Mesenchymal stem cell (in vitro differentiated cells and primary cell): ENCODE measurements around the gene POMC.

ENCODE experiments used
- DNase-seq: peaks from one replicate; pipeline ENCODE4 v3.0.0-alpha.2; 2013
- H2AFZ ChIP-seq: one replicate; pipeline ENCODE4 v1.6.1; 2013; ENCODE audit warnings: low read depth, mild to moderate bottlenecking, control low read depth, inconsistent platforms, low read length, moderate library complexity
- H2AK5ac ChIP-seq: 2 replicates; pipeline ENCODE4 v1.6.1; 2013; ENCODE audit warnings: low read length, moderate library complexity, mild to moderate bottlenecking, inconsistent platforms; ENCODE audit not compliant: severe bottlenecking
- H2BK120ac ChIP-seq: one replicate; pipeline ENCODE4 v1.6.1; 2013; ENCODE audit warnings: low read depth, mild to moderate bottlenecking, inconsistent platforms, low read length, moderate library complexity
- H2BK12ac ChIP-seq, 2 experiments: one replicate each; pipeline ENCODE4 v1.6.1; 2013; ENCODE audit warnings: inconsistent platforms in 2 of 2, low read length in 2 of 2, mild to moderate bottlenecking in 2 of 2, moderate library complexity in 2 of 2, control low read depth in 1 of 2
- H2BK15ac ChIP-seq: one replicate; pipeline ENCODE4 v1.6.1; 2013; ENCODE audit warnings: mild to moderate bottlenecking, low read depth, inconsistent platforms; ENCODE audit not compliant: poor library complexity, severe bottlenecking
- H2BK5ac ChIP-seq: 2 replicates; pipeline ENCODE4 v1.6.1; 2013; ENCODE audit warnings: low read depth, mild to moderate bottlenecking, low read length, control low read depth, inconsistent platforms; ENCODE audit not compliant: poor library complexity, severe bottlenecking
- H3K14ac ChIP-seq, 2 experiments: one replicate each; pipeline ENCODE4 v1.6.1; 2013; ENCODE audit warnings: inconsistent platforms in 2 of 2, low read length in 2 of 2, control low read depth in 1 of 2, mild to moderate bottlenecking in 1 of 2, moderate library complexity in 1 of 2
- H3K18ac ChIP-seq, 2 experiments: one replicate each; pipeline ENCODE4 v1.6.1; 2013; ENCODE audit warnings: inconsistent platforms in 2 of 2, low read length in 2 of 2, control low read depth in 1 of 2, low read depth in 1 of 2, mild to moderate bottlenecking in 1 of 2
- H3K23ac ChIP-seq, 2 experiments: one replicate each; pipeline ENCODE4 v1.6.1; 2013; ENCODE audit warnings: inconsistent platforms in 2 of 2, low read length in 2 of 2, mild to moderate bottlenecking in 2 of 2, moderate library complexity in 2 of 2, control low read depth in 1 of 2
- H3K27ac ChIP-seq: 2 replicates; pipeline ENCODE4 v1.5.1; 2013; ENCODE audit warnings: mild to moderate bottlenecking, moderate library complexity, low read length, control low read depth, inconsistent platforms; ENCODE audit not compliant: poor library complexity, severe bottlenecking
- H3K27me3 ChIP-seq, 2 experiments: 2 replicates each; pipeline versions ENCODE4 v1.6.1 to v1.7.0; 2013; ENCODE audit warnings: low read length in 2 of 2, mild to moderate bottlenecking in 2 of 2, moderate library complexity in 2 of 2, control low read depth in 1 of 2, inconsistent platforms in 1 of 2; ENCODE audit not compliant: control insufficient read depth in 1 of 2, insufficient read depth in 1 of 2
- H3K36me3 ChIP-seq, 2 experiments: 2 replicates each; pipeline versions ENCODE4 v1.6.1 to v1.7.0; 2013; ENCODE audit warnings: low read length in 2 of 2, control low read depth in 1 of 2, inconsistent platforms in 1 of 2, low read depth in 1 of 2, mild to moderate bottlenecking in 1 of 2; ENCODE audit not compliant: insufficient read depth in 2 of 2, control insufficient read depth in 1 of 2
- H3K4ac ChIP-seq, 2 experiments: one replicate each; pipeline ENCODE4 v1.6.1; 2013; ENCODE audit warnings: inconsistent platforms in 2 of 2, low read length in 2 of 2, mild to moderate bottlenecking in 2 of 2, moderate library complexity in 2 of 2, control low read depth in 1 of 2, low read depth in 1 of 2
- H3K4me1 ChIP-seq: 2 replicates; pipeline ENCODE4 v1.6.1; 2013; ENCODE audit warnings: low read depth, low read length, control low read depth; ENCODE audit not compliant: control insufficient read depth, insufficient read depth
- H3K4me2 ChIP-seq: 2 replicates; pipeline ENCODE4 v1.6.1; 2013; ENCODE audit warnings: low read length, mild to moderate bottlenecking, inconsistent platforms; ENCODE audit not compliant: poor library complexity, severe bottlenecking
- H3K4me3 ChIP-seq, 2 experiments: 2 replicates each; pipeline versions ENCODE4 v1.5.1 to v1.7.0; 2013; ENCODE audit warnings: low read length in 2 of 2, mild to moderate bottlenecking in 2 of 2, control low read depth in 1 of 2, low read depth in 1 of 2; ENCODE audit not compliant: insufficient read depth in 1 of 2
- H3K79me1 ChIP-seq: replicated peaks from 2 replicates; pipeline ENCODE4 v1.6.1; 2013; ENCODE audit warnings: mild to moderate bottlenecking, control low read depth, low read length, inconsistent platforms; ENCODE audit not compliant: poor library complexity, severe bottlenecking
- H3K9ac ChIP-seq: 2 replicates; pipeline ENCODE4 v1.7.0; 2013; ENCODE audit warnings: mild to moderate bottlenecking, low read length, moderate library complexity
- H3K9me3 ChIP-seq: 2 replicates; pipeline ENCODE4 v1.7.0; 2013; ENCODE audit warnings: mild to moderate bottlenecking, low read length; ENCODE audit not compliant: control insufficient read depth
- H4K8ac ChIP-seq: one replicate; pipeline ENCODE4 v1.6.1; 2013; ENCODE audit warnings: inconsistent platforms, mild to moderate bottlenecking, low read length, moderate library complexity
- H4K91ac ChIP-seq: one replicate; pipeline ENCODE4 v1.6.1; 2013; ENCODE audit warnings: mild to moderate bottlenecking, low read length, inconsistent platforms
- WGBS: methylation state at CpG from one replicate; pipeline ENCODE4 v1.1.7; 2013; ENCODE audit warnings: mixed read lengths; 5-methylcytosine and 5-hydroxymethylcytosine counted together

The POMC gene

GRCh38 chr2:25159949-25160348 lies 8.4 kb downstream of the POMC start:
- H3K36me3 ChIP-seq: no peaks in the 10 kb centered on the region
- H3K27me3 ChIP-seq: peaks cover 27 to 36% of the 10 kb centered on the region in 2 experiments
- H4K91ac ChIP-seq: no peak overlapping the region
- H3K18ac ChIP-seq: no peak overlapping the region
- H2BK5ac ChIP-seq: no peak overlapping the region
- no peak overlapping the region for H2BK120ac ChIP-seq
- H3K14ac ChIP-seq: no peak overlapping the region
- no peak overlapping the region for H3K23ac ChIP-seq
- H3K4ac ChIP-seq: no peak overlapping the region
- no peaks in the 10 kb centered on the region for H3K4me1 ChIP-seq
- no peak overlapping the region for H3K4me3 ChIP-seq
- no peak overlapping the region for H2AK5ac ChIP-seq
- H3K27ac ChIP-seq: no peak overlapping the region
- H3K4me2 ChIP-seq: no peak overlapping the region
- no peak overlapping the region for H2BK12ac ChIP-seq
- H3K79me1 ChIP-seq: no peaks in the 10 kb centered on the region
- no peak overlapping the region for H4K8ac ChIP-seq
- 37% methylated on average over 5 of the region's 8 CpGs for WGBS
- H3K9me3 ChIP-seq: no peaks in the 10 kb centered on the region
- H2BK15ac ChIP-seq: no peak overlapping the region
- no peak overlapping the region for H3K9ac ChIP-seq
- no peak overlapping the region for H2AFZ ChIP-seq
- peak; percentile 48 for DNase-seq

- no peaks in the 10 kb centered on the region for H3K4me1 ChIP-seq
- no peak overlapping the region for H2BK120ac ChIP-seq
- peaks cover 3 to 9% of the 10 kb centered on the region in 2 experiments for H3K36me3 ChIP-seq
- no peak overlapping the region for H2AK5ac ChIP-seq
- no peak overlapping the region for H3K4me2 ChIP-seq
- no peak overlapping the region for H4K91ac ChIP-seq
- H2AFZ ChIP-seq: no peak overlapping the region
- H3K14ac ChIP-seq: no peak overlapping the region
- no peak overlapping the region for H2BK12ac ChIP-seq
- no peak overlapping the region for H3K9ac ChIP-seq
- H2BK5ac ChIP-seq: no peak overlapping the region
- H3K18ac ChIP-seq: no peak overlapping the region
- H4K8ac ChIP-seq: no peak overlapping the region
- WGBS: 92% methylated on average over 11 of the region's 11 CpGs
- no peak overlapping the region for H3K23ac ChIP-seq
- H3K4me3 ChIP-seq: no peak overlapping the region
- no peak overlapping the region for H3K4ac ChIP-seq
- no peaks in the 10 kb centered on the region for H3K79me1 ChIP-seq
- H3K27ac ChIP-seq: no peak overlapping the region
- no peaks in the 10 kb centered on the region for H3K9me3 ChIP-seq
- peaks cover 11 to 36% of the 10 kb centered on the region in 2 experiments for H3K27me3 ChIP-seq
- H2BK15ac ChIP-seq: no peak overlapping the region
- no peak for DNase-seq
Observed at GRCh38 chr2:25158096-25158852, 10.1 kb downstream of the POMC start.

DNA sequence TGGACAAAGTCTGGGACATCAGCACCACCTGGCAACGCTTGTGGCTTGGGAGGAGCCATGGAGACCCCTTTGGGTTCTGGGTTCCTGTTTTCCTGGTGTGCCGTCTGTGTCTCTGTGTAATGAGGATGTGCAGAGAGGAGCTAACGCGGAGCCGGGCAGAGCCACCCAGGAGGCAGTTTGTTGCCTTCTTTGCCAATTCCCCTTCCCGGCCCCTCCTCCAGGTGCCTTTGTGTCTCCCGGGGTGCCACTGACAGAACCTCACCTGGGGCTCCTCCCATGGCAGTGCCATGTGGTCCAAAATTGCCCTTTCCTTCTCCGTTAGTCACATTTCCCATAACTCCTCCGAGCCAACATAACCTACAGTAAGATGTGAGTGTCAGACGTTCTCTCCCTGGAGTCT lies 13.0 kb downstream of the POMC start:
- Histone ChIP-seq H2BK15ac (no peak overlapping the region), H3K27ac (no peak overlapping the region), H3K9me3 (no peaks in the 10 kb centered on the region), H3K4ac (no peak overlapping the region), H4K8ac (no peak overlapping the region), H3K14ac (no peak overlapping the region), H3K23ac (no peak overlapping the region), H2BK120ac (no peak overlapping the region), H3K9ac (no peak overlapping the region), H2AFZ (no peak overlapping the region), H3K27me3 (peaks cover 0 to 32% of the 10 kb centered on the region in 2 experiments), H3K18ac (no peak overlapping the region), H3K4me1 (no peaks in the 10 kb centered on the region), H3K79me1 (no peaks in the 10 kb centered on the region), H2BK12ac (no peak overlapping the region), H3K4me3 (no peak overlapping the region), H3K4me2 (no peak overlapping the region), H2BK5ac (no peak overlapping the region), H2AK5ac (no peak overlapping the region), H4K91ac (no peak overlapping the region), H3K36me3 (peaks cover 4 to 9% of the 10 kb centered on the region in 2 experiments)
- 92% methylated on average over 8 of the region's 10 CpGs for WGBS
- no peak for DNase-seq

- no peak overlapping the region for H2BK5ac ChIP-seq
- no peaks in the 10 kb centered on the region for H3K9me3 ChIP-seq
- WGBS: 86% methylated on average over 12 of the region's 12 CpGs
- DNase-seq: no peak
- no peak overlapping the region for H4K8ac ChIP-seq
- no peak overlapping the region for H3K27ac ChIP-seq
- H3K4me3 ChIP-seq: no peak overlapping the region
- no peak overlapping the region for H3K18ac ChIP-seq
- no peak overlapping the region for H3K4me2 ChIP-seq
- H2BK120ac ChIP-seq: no peak overlapping the region
- H3K27me3 ChIP-seq: peaks cover 0 to 28% of the 10 kb centered on the region in 2 experiments
- no peak overlapping the region for H2AK5ac ChIP-seq
- H4K91ac ChIP-seq: no peak overlapping the region
- no peak overlapping the region for H2BK15ac ChIP-seq
- no peak overlapping the region for H3K14ac ChIP-seq
- no peaks in the 10 kb centered on the region for H3K79me1 ChIP-seq
- no peaks in the 10 kb centered on the region for H3K4me1 ChIP-seq
- no peak overlapping the region for H3K9ac ChIP-seq
- H3K23ac ChIP-seq: no peak overlapping the region
- H2BK12ac ChIP-seq: no peak overlapping the region
- no peak overlapping the region for H2AFZ ChIP-seq
- no peak overlapping the region for H3K4ac ChIP-seq
- peaks cover 4 to 10% of the 10 kb centered on the region in 2 experiments for H3K36me3 ChIP-seq
Observed at GRCh38 chr2:25151718-25152117, 16.7 kb downstream of the POMC start.
